GM19025 (cell line): Measurements from ENCODE around the gene KLHDC7A.

Experiments
- ATAC-seq: cut with Tn5 transposase; IDR thresholded peaks from one replicate; pipeline ENCODE4 v1.9.1; 2021; ENCODE audit warnings: mild to moderate bottlenecking, low read depth, moderate library complexity; ENCODE audit not compliant: unreplicated experiment

KLHDC7A gene

DNA sequence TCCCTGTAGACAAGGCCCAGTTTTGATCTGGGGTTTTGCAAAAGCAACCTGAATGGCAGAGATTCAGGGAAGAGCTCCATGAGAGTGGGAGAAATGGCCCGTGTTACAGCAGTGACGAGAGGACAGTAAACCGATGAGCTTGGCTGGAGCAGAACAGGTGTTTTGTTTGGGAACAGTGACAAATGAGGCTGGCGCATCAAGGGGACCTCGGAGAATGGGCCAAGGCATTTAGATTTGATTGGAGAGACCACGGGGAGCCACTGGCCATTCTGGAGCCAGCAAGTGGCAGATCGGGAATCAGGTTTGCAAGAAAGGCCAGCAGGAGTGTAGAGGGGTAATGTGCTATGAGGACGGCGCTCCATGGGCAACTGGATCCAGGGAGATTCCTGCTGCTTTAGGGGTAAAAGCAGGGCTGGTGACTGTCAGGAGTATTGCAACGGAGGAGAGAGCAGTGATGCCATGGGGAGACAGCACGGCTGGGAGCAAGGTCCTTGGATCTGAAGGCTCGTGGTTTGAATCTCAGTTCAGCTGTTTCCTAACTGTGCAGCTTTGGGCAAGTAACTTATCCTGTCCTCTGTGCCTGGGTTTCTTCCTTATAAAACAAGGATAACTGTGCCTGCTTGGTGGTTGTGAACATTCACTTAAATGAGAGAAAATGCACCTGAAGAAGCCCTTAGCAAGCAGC lies 9.9 kb upstream of the KLHDC7A start:
- no peak for ATAC-seq

DNA sequence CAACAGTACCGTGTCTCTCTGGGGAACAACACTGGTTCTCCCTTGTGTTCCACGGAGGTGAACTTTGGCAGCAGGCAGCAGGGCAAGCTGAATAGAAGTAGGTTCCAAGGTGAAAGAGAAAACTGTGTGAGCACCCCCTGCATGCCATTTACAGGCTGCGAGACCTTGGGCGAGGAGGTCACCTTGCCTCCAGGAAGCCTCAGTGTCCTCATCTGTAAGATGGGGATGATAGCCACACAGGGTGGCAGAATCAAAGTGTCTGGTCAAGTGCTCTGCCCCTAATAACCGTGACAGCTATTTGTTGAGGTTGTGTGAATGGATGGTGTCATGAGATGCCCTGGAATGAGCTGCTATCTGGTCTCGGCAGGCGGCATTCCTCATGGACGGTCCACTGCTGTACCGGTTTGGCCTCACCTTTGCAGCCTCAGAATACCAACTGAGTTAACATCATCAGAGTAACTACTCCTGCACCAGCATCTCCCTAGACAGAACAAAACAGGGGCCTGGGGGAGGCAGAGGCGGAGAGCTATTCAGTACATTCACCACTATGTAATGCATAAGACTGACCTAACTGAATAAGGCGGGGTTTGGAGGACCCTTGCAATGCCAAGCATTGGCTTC lies 7.4 kb upstream of the KLHDC7A start:
- ATAC-seq, result no peak

DNA sequence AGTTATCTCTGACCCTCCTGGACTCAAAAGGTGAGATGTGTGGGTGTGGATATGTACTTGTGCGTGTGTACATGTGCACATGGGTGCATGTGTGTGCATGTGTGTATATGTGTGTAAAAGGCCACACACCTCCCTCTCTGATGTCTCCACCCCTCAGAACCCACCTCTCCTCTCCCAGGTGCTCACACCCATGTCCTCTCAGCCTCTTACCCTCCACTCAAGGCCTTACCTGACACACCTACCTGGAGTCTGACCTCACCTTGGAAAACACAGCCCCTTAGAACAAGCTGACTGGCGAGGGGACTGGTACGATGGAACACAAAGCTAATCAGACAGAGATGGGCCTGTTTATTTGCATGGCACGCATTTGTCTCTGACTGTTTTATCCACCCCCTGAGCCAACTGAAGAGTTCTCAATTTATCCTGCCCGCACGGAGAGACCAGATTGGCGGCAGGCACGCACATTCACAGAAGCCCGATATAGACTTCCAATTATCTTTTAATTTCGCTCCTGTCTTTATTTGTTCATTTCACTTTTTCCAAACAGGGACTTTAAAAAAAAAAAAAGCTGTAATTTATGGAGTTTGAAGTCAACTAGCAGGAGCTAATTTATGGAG lies 6.1 kb upstream of the KLHDC7A start:
- ATAC-seq, result no peak

DNA sequence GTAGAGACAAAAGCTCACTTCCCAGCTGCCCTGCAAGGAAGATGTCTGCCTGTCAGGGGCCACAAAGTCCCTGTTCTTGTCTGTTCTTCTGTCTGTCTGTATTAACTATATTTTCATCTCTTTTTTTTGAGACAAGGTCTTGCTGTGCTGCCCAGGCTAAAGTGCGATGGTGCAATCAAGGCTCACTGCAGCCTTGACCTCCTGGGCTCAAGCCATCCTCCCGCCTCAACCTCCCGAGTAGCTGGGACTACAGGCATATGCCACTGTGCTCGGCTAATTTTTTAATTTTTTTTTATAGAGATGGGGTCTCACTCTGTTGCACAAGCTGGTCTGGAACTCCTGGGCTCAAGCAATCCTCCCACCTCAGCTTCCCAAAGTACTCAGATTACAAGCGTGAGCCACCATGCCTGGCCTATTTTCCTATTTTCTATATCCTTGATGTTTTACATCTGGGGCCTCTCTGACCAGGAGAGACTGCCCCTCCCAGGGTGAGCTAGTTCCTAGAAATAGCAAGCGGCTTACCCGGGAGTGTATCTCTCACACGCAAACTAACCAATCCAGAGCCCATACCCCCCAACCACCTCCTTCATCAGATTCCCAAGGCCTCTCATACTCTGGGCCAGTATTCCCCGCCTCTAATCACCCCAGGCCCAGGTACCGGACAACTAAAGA lies 5.4 kb upstream of the KLHDC7A start:
- ATAC-seq, result no peak

DNA sequence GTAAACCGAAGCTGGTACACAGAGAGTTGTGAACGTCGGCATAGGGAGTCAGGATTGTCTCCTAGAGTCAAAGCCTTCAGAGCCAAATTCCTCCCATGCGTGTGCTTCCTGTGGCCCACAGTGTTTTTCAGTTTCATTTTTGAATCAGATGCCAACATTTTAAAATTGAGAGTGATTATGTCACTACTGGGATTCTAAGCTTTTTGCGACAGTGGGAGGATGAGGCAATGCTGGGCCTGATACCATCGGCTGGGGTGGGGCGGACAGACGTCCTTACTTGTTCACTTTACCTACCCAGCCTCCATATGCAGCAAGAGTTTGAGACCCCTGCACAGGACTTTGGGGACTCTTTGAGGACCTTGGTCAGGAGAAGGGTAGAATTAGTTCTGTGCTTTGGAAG lies 1.3 kb upstream of the KLHDC7A start:
- no peak for ATAC-seq

DNA sequence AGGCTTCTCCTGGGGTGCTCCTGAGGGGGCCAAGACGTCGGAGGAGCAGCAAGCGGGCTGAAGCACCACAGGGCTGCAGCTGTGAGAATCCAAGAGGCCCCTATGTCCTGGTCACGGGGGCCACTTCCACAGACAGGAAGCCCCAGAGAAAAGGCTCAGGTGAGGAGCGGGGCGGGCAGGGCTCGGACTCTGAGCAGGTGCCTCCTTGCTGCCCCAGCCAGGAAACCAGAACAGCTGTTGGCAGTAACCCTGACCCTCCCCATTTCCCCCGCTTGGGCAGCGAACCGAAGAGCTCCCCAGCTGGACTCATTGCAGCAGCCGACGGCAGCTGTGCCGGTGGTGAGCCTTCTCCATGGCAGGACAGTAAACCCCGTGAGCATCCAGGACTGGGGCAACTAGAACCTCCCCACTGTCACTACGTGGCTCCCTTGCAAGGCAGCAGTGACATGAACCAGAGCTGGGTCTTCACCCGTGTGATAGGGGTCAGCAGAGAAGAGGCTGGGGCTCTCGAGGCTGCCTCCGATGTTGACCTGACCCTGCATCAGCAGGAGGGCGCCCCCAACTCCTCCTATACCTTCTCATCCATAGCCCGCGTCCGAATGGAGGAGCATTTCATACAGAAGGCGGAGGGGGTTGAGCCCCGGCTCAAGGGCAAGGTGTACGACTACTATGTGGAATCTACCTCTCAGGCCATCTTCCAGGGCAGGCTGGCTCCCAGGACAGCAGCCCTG lies 625 bp downstream of the KLHDC7A start:
- no peak for ATAC-seq

DNA sequence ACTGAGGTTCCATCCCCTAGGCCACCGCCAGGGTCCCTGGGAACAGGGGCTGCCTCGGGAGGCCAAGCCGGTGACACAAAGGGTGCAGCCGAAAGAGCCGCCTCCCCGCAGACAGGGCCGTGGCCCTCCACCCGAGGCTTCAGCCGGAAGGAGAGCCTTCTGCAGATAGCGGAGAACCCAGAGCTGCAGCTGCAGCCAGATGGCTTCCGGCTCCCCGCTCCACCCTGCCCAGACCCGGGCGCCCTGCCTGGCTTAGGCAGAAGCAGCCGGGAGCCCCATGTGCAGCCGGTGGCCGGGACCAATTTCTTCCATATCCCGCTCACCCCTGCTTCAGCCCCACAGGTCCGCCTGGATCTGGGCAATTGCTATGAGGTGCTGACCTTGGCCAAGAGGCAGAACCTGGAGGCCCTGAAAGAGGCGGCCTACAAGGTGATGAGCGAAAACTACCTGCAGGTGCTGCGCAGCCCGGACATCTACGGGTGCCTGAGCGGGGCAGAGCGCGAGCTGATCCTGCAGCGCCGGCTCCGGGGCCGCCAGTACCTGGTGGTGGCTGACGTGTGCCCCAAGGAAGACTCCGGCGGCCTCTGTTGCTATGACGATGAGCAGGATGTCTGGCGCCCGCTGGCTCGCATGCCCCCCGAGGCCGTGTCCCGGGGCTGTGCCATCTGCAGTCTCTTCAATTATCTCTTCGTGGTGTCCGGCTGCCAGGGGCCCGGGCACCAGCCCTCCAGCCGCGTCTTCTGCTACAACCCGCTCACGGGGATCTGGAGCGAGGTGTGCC lies 1.4 kb downstream of the KLHDC7A start:
- no peak for ATAC-seq

DNA sequence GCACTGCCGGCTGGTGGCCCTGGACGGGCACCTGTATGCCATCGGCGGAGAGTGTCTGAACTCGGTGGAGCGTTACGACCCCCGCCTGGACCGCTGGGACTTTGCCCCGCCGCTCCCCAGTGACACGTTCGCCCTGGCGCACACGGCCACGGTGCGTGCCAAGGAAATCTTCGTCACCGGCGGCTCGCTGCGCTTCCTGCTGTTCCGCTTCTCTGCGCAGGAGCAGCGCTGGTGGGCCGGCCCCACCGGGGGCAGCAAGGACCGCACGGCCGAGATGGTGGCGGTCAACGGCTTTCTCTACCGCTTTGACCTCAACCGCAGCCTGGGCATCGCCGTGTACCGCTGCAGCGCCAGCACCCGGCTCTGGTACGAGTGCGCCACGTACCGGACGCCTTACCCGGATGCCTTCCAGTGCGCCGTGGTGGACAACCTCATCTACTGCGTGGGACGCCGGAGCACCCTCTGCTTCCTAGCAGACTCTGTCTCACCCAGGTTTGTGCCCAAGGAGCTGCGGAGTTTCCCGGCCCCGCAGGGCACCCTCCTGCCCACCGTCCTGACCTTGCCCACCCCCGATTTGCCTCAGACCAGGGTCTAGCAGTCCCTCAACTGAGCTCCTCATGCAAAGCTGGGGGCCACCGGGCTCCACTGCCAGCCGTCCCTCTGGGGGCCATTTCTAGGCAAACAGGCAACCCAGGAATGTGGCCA lies 2.1 kb downstream of the KLHDC7A start:
- ATAC-seq, result no peak

DNA sequence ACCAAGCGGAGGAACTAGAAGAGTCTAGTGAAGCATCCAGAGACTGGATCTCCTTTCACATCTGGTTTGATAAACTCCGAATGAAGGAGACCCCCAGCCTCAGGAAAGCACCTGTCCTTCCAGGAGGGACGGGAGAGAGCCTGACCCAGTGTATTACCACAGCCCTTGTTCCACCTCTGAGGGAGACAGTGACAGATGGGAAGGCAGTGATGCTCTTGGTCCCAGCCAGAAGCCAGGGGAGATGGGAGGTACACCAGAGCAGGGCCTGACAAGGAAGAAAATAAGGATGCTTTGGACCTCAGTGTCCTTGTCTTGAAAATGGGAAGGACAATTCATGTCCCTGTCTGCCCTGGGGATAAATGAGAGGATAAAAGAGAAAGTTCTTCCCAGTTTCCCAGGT lies 3.5 kb downstream of the KLHDC7A start:
- no peak for ATAC-seq

DNA sequence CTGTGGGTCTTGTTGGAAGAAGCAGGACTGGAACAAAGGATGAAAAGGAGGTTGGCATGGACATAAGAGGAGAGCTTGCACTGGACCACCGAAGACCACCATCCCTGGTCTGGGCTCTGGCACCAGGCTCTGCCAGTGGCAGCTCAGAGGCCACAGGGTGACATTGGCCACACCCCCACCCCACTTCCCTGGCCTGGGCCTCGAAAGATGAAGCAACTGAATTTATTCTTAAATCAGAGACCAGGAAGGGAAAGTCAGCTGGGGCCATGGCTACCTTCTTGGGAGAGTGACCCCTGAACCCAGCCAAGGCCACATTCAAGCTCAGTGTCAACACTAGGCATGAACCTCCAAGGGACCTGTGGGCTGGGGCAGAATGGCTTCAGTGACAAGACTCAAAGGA lies 4.0 kb downstream of the KLHDC7A start:
- no peak for ATAC-seq

DNA sequence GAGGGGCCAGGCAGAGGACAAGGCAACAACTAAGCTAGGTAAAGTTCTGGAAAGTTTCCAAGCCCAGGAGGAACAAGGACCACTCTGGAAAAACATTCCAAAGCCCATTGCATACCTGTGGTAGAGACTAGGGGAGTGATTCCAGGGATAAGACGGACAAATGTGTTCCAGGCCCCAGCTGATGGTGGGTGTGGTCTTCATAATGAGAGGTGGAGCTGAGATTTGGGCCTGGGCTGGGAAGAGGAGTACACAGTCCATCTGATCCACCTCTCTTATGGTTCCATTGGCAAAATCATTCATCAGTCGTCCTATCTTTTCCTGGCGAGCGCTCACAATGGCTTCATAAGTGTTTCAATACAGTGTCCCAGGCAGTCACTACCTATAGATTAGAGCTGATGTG lies 4.5 kb downstream of the KLHDC7A start:
- no peak for ATAC-seq

DNA sequence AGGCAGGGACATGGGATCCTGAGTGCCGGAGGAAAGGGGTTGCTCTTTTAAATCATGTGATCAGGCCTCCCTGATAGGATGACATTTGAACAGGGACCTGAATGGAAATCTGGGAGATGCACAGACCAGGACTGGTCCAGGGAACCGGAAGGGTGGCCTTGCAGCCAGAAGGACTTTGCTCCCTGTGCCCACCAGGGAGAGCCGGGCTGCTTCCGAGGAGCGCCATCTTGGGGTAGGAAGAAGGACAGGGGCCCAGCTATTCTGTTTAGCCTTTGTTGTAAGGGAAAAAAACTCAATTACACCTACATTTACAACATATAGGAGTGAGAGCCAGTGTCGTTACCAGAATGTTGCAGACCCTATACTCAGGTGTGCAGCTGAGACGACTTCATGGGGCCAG lies 5.5 kb downstream of the KLHDC7A start:
- no peak for ATAC-seq

DNA sequence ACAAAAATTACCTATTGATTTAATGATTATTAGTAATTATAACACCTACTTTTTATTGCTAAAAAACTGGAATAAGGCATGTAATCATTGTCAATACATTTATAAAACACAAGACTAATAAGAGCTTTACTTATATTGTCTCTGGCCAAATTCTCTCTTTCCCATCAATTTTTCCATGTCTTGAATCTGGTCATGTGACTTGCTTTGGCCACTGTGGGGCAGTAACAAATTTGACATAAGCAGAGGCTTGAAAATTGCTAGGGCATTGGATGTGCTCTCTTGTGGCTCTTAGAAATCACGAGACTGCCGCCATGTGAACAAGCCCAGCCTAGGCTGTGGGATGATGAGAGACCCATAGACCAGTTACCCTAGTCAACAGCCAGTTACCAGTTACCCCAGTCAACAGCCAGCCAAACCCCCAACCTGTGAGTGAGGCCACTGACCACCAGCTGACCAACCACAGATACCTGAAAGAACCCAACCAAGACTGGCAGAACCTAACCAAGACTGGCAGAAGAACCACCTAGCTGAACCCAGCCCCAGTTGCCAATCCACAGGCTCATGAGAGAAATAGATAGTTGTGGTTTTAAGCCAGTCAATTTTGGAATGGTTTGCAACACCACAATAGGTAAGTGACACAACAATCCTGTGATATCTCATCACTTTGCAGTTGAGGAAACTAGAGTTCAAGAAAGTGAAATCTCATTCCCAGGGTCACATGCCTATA lies 8.8 kb downstream of the KLHDC7A start:
- ATAC-seq, result no peak

DNA sequence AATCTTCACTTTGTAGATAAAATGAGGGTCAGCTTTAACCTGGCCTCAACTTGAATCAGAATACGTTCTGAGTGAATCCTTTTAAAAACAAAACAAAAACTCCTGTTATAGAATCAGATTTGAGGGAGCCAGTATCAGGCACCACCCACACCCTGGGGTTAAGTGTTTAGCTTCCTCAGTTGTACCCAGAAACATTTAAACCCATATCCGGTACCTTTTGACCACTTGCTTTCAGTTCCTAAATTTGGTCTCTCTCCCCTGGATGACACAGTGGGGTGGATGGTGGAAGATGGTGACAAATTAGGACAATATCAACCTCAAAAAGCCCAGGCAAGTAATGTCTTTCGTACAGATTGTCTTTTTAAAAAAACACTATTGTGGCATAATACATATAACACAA lies 10.4 kb downstream of the KLHDC7A start:
- no peak for ATAC-seq

DNA sequence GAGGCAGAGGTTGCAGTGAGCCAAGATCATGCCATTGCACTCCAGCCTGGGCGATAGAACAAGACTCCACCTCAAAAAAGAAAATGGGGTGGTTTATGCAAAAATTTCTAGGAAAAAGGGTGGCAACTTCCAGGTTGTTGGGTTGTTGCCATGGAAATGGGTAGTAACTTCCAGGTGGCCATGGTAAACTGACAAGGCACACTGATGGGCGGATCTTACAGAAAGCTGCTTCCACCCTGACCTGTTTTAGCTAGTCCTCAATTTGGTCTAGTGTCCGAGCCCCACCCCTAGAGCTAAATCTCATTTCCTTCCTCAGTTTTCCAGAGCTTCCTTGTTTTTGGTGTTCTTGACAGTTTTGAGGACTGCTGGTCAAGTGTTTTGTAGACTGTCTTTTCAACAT lies 13.6 kb downstream of the KLHDC7A start:
- no peak for ATAC-seq

DNA sequence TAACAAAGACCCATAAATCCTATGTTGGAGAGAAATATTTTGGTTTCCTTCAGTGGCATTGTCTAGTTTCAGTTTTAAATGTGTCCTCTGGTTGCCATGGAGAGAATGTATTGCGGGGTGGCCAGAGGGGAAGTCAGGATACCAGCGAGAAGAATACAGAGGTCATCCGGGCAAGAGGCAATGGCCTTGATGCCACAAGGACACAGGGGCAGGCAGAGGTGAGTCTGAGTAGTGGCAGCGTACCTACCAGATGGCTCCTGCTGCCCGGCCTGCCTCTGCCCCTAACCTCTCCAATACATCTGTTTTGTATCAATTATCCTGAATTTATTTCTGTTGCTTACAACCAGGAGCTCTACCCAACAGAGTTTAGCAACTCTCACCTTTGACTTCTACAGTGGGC lies 14.9 kb downstream of the KLHDC7A start:
- ATAC-seq, result no peak

DNA sequence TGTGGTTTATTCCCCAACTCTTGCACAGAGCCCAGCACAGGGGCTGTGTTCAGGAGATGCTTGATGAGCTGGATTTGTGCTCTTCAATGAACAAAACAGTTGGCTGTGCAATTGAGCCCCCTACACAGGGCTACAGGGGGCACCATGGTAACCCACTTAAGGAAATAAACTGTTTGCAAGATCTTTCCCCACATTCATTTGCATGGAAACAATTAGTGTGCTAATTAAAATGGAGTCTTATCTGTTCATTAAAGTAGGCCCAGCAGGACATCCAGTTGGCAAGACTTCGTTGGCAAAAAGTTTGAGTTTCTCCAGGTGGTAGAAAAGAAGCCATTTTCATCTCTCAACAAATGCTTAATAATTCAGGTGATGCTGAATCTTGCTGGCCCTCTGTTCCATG lies 15.3 kb downstream of the KLHDC7A start:
- ATAC-seq, result no peak

DNA sequence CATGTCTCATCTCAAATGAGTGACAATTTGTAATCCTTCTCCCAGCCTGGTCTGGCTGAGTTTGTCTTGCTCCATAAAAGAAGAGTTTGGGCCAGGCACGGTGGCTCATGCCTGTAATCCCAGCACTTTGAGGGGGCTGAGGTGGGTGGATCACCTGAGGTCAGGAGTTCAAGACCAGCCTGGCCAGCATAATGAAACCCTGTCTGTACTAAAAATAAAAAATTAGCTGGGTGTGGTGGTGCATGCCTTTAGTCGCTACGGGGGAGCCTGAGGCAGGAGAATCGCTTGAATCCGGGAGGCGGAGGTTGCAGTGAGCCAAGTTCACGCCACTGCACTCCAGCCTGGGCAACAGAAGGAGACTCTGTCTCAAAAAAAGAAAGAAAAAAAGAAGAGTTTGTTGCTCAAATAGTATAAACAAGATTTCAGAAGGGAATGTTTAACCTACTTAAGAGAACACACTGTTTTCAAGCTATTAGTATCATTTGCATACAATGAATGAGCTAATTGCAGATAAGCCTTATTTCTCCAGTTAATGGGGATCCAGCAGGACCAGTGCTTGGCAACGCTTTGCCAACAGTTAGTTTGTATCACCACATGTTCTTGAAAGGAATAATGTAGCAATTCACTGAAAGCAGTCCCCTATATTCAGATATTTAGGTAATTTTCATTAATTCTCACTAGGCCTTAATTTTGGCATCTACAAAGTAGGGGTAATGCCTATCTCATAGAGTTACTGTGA lies 15.9 kb downstream of the KLHDC7A start:
- ATAC-seq, result no peak
